Measurements from ENCODE around the gene TMF1.

The TMF1 gene

DNA sequence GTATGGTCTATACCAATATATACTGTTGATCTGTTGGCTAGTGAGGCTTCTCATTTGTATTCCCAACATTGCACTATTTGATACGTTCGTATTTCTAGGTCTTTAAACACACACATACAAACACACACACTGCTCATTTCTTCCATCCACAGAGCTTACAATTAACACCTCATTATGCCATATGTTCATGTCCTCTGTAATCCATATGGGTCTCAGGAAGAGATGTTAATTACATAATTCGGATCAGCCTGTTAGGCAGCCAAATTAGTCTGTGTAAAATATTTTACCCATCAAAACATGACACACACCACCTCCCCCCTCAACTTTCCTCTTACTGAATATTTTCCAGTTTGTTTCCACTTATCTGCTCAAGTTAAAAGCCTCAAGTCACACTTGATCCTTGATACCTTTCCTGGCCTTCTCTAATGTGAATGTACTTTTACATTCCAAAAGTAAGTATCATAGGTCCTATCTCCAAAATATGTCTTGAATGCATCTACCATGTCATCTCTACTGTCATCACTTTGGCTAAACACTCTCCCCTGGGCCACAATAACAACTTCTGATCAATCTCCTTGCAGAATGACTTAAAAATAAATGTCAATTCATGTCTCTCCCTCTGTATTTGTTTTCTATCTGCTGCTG, 66.9 kb downstream of the TMF1 start:
- H3K36me3 ChIP-seq (ENCODE audit: control insufficient read depth, low read length): peaks cover 7% of the 10 kb centered on the region; the same call in 1 of the 2 replicates
- no peaks in the 10 kb centered on the region for H3K9me2 ChIP-seq (replicated peaks; ENCODE audit: control insufficient read depth, low read length)
- H3K4me3 ChIP-seq (ENCODE audit: low read length): no peak overlapping the region
- H3K79me2 ChIP-seq (ENCODE audit: control insufficient read depth, low read length): no peaks in the 10 kb centered on the region
- H3K4me2 ChIP-seq (ENCODE audit: low read length): no peak overlapping the region
- no peaks in the 10 kb centered on the region for H3F3A ChIP-seq (ENCODE audit: control insufficient read depth, insufficient read depth)
- H3K9me3 ChIP-seq (ENCODE audit: control insufficient read depth, insufficient read depth, low read length): no peaks in the 10 kb centered on the region
- TF ChIP-seq, protein P1, sequence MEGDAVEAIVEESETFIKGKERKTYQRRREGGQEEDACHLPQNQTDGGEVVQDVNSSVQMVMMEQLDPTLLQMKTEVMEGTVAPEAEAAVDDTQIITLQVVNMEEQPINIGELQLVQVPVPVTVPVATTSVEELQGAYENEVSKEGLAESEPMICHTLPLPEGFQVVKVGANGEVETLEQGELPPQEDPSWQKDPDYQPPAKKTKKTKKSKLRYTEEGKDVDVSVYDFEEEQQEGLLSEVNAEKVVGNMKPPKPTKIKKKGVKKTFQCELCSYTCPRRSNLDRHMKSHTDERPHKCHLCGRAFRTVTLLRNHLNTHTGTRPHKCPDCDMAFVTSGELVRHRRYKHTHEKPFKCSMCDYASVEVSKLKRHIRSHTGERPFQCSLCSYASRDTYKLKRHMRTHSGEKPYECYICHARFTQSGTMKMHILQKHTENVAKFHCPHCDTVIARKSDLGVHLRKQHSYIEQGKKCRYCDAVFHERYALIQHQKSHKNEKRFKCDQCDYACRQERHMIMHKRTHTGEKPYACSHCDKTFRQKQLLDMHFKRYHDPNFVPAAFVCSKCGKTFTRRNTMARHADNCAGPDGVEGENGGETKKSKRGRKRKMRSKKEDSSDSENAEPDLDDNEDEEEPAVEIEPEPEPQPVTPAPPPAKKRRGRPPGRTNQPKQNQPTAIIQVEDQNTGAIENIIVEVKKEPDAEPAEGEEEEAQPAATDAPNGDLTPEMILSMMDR (IDR thresholded peaks at IDR 0.05; ENCODE audit: low read depth, low read length, poor library complexity, severe bottlenecking): no peak
- no peak for TF ChIP-seq EZH2phosphoT487 (IDR thresholded peaks at IDR 0.05; ENCODE audit: borderline replicate concordance, low read length)
- no peaks in the 10 kb centered on the region for H3K27me3 ChIP-seq (ENCODE audit: control insufficient read depth, low read length)
- H4K20me1 ChIP-seq (ENCODE audit: control insufficient read depth, insufficient read depth, low read depth, low read length): no peaks in the 10 kb centered on the region
- no peaks in the 10 kb centered on the region for H3K4me1 ChIP-seq (ENCODE audit: control insufficient read depth, low read length)
- H3K27ac ChIP-seq (ENCODE audit: low read depth, low read length): no peak overlapping the region

DNA sequence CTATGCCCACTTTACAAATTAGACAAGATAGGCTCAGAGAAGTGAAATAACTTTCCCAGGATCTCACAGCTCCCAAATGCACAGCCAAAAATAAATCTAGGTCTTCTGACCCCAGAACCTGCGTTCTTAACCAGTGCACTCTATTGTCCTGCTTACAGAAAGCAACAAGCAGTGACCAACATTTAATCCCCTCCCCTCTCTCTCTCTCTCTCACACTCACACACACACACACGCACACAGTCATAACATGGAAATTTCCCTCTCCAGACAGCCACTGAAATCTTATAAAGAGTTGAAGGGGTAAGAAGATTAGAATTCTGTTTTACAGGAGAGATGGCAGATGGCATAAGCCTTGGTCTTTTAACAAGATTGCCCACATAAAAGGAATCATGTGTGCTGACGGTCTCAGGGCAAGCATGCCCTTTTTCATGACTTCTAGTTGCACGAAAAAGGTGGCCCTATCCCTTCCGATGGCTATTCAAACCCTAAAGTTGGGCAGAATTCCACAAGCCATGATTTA, 68.1 kb downstream of the TMF1 start:
- peaks cover 7% of the 10 kb centered on the region; the same call in 1 of the 2 replicates for H3K36me3 ChIP-seq (ENCODE audit: control insufficient read depth, low read length)
- H3K79me2 ChIP-seq (ENCODE audit: control insufficient read depth, low read length): no peaks in the 10 kb centered on the region
- no peak overlapping the region for H3K4me3 ChIP-seq (ENCODE audit: low read length)
- no peaks in the 10 kb centered on the region for H3K27me3 ChIP-seq (ENCODE audit: control insufficient read depth, low read length)
- H3K4me1 ChIP-seq (ENCODE audit: control insufficient read depth, low read length): no peaks in the 10 kb centered on the region
- H3F3A ChIP-seq (ENCODE audit: control insufficient read depth, insufficient read depth): no peaks in the 10 kb centered on the region
- H4K20me1 ChIP-seq (ENCODE audit: control insufficient read depth, insufficient read depth, low read depth, low read length): no peaks in the 10 kb centered on the region
- no peak overlapping the region for H3K4me2 ChIP-seq (ENCODE audit: low read length)
- H3K9me3 ChIP-seq (ENCODE audit: control insufficient read depth, insufficient read depth, low read length): no peaks in the 10 kb centered on the region
- no peaks in the 10 kb centered on the region for H3K9me2 ChIP-seq (replicated peaks; ENCODE audit: control insufficient read depth, low read length)
- TF ChIP-seq, protein P1 (IDR thresholded peaks at IDR 0.05; ENCODE audit: low read depth, low read length, poor library complexity, severe bottlenecking): no peak
- no peak for TF ChIP-seq EZH2phosphoT487 (IDR thresholded peaks at IDR 0.05; ENCODE audit: borderline replicate concordance, low read length)
- H3K27ac ChIP-seq (ENCODE audit: low read depth, low read length): no peak overlapping the region

DNA sequence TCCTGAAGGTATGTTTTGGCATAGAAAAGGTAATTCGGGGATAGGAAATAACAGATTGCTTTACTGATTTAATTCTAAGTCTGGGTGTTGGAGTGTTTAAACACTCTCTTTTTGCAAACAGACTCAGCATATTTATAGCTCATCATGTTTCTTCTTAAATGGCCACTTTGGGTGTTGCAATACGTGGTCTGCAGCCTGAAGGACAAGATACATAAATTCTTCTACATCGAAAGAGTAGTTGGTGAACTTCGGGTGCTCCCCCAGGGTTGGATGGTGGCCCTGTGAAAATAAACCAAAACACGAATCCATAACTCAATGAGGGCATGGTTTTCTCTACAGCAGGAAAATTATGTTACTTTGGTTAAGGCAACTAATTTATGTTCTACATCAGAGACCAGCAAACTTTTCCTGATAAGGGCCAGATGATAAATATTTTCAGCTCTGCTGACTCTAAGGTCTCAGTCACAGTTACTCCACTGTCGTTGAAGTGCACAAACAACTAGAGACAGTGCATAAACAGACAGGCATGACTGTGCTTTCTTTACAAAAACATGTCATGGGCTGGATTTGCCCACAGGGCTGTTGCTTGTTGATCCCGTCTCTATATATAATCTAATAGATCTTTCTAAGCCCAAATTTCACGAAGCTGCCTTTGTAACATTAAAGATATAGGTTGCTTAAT, 74.5 kb downstream of the TMF1 start:
- no peaks in the 10 kb centered on the region for H3K9me2 ChIP-seq (replicated peaks; ENCODE audit: control insufficient read depth, low read length)
- H3K4me3 ChIP-seq (ENCODE audit: low read length): no peak overlapping the region
- TF ChIP-seq EZH2phosphoT487 (IDR thresholded peaks at IDR 0.05; ENCODE audit: borderline replicate concordance, low read length): no peak
- TF ChIP-seq, protein P1 (IDR thresholded peaks at IDR 0.05; ENCODE audit: low read depth, low read length, poor library complexity, severe bottlenecking): no peak
- H3K4me2 ChIP-seq (ENCODE audit: low read length): no peak overlapping the region
- H3K4me1 ChIP-seq (ENCODE audit: control insufficient read depth, low read length): no peaks in the 10 kb centered on the region
- H3K27ac ChIP-seq (ENCODE audit: low read depth, low read length): no peak overlapping the region
- H3K9me3 ChIP-seq (ENCODE audit: control insufficient read depth, insufficient read depth, low read length): no peaks in the 10 kb centered on the region
- H3K36me3 ChIP-seq (ENCODE audit: control insufficient read depth, low read length): no peaks in the 10 kb centered on the region
- no peaks in the 10 kb centered on the region for H3F3A ChIP-seq (ENCODE audit: control insufficient read depth, insufficient read depth)
- H3K79me2 ChIP-seq (ENCODE audit: control insufficient read depth, low read length): no peaks in the 10 kb centered on the region
- no peaks in the 10 kb centered on the region for H3K27me3 ChIP-seq (ENCODE audit: control insufficient read depth, low read length)
- H4K20me1 ChIP-seq (ENCODE audit: control insufficient read depth, insufficient read depth, low read depth, low read length): no peaks in the 10 kb centered on the region
